ENCODE measurements around the gene SCN1B. TPM values are rescaled to one million over a fixed set of nuclear protein-coding genes. Genes with fewer than 3 reads are reported as not detected.

Gene SCN1B
- total RNA-seq, 4 donors from 2014 or later = 8.3 to 15.7 (median 12.8) TPM

- 73% methylated on average over 8 of the region's 8 CpGs for WGBS
- TF ChIP-seq POLR2A (IDR thresholded peaks at IDR 0.05; ENCODE audit: low read depth) (no peak), EP300 (IDR thresholded peaks at IDR 0.05) (no peak), POLR2AphosphoS5 (IDR thresholded peaks at IDR 0.05) (no peak), CTCF (IDR thresholded peaks at IDR 0.05) (no peak)
- intact Hi-C loops (cut with DNase I) = no loop called here
- H3K4me1 ChIP-seq = peaks cover 0 to 7% (median 0%) of the 10 kb centered on the region in 4 donors
- H3K9me3 ChIP-seq = no peaks in the 10 kb centered on the region
- H3K27me3 ChIP-seq = peaks cover 0 to 22% (median 0%) of the 10 kb centered on the region in 4 donors
- no peak overlapping the region for H3K27ac ChIP-seq (replicated peaks in 1 of 4)
- H3K4me3 ChIP-seq = no peak overlapping the region
- DNase-seq (ENCODE audit: extremely low spot score) = no peak
- H3K36me3 ChIP-seq = no peaks in the 10 kb centered on the region
These were observed 22.4 kb downstream of the SCN1B start for GRCh38 chr19:35052599-35053190.

- WGBS = 91% methylated on average over 8 of the region's 9 CpGs
- H3K36me3 ChIP-seq = no peaks in the 10 kb centered on the region
- no peak overlapping the region for H3K4me3 ChIP-seq
- peaks cover 0 to 22% (median 0%) of the 10 kb centered on the region in 4 donors for H3K27me3 ChIP-seq
- no peak for TF ChIP-seq POLR2AphosphoS5 (IDR thresholded peaks at IDR 0.05)
- no peak for TF ChIP-seq CTCF (IDR thresholded peaks at IDR 0.05)
- no peak for TF ChIP-seq EP300 (IDR thresholded peaks at IDR 0.05)
- no peak for TF ChIP-seq POLR2A (IDR thresholded peaks at IDR 0.05; ENCODE audit: low read depth)
- intact Hi-C loops (cut with DNase I) = no loop called here
- H3K27ac ChIP-seq (replicated peaks in 1 of 4) = no peak overlapping the region
- peaks cover 0 to 5% (median 0%) of the 10 kb centered on the region in 4 donors for H3K4me1 ChIP-seq
- DNase-seq (ENCODE audit: extremely low spot score) = no peak
- no peaks in the 10 kb centered on the region for H3K9me3 ChIP-seq
These were observed 23.5 kb downstream of the SCN1B start for GRCh38 chr19:35053667-35054293.

GRCh38 chr19:35054626-35055025, 24.4 kb downstream of the SCN1B start:
- 93% methylated on average over 9 of the region's 9 CpGs for WGBS
- Histone ChIP-seq H3K36me3 (no peaks in the 10 kb centered on the region), H3K27me3 (peaks cover 0 to 26% (median 0%) of the 10 kb centered on the region in 4 donors), H3K27ac (replicated peaks in 1 of 4) (no peak overlapping the region), H3K4me1 (peaks cover 0 to 3% (median 0%) of the 10 kb centered on the region in 4 donors), H3K9me3 (no peaks in the 10 kb centered on the region), H3K4me3 (no peak overlapping the region)
- no peak for TF ChIP-seq EP300 (IDR thresholded peaks at IDR 0.05)
- no peak for TF ChIP-seq POLR2AphosphoS5 (IDR thresholded peaks at IDR 0.05)
- TF ChIP-seq POLR2A (IDR thresholded peaks at IDR 0.05; ENCODE audit: low read depth) = no peak
- TF ChIP-seq CTCF (IDR thresholded peaks at IDR 0.05) = no peak
- DNase-seq (ENCODE audit: extremely low spot score) = no peak
- intact Hi-C loops (cut with DNase I) = no loop called here

- intact Hi-C loops (cut with DNase I) = no loop called here
- no peak for DNase-seq (ENCODE audit: extremely low spot score)
- Histone ChIP-seq H3K9me3 (no peaks in the 10 kb centered on the region), H3K27ac (replicated peaks in 1 of 4) (no peak overlapping the region), H3K36me3 (no peaks in the 10 kb centered on the region), H3K4me1 (peaks cover 0 to 3% (median 0%) of the 10 kb centered on the region in 4 donors), H3K4me3 (no peak overlapping the region), H3K27me3 (peaks cover 0 to 35% (median 0%) of the 10 kb centered on the region in 4 donors)
- TF ChIP-seq POLR2AphosphoS5 (IDR thresholded peaks at IDR 0.05) (no peak), EP300 (IDR thresholded peaks at IDR 0.05) (no peak), CTCF (IDR thresholded peaks at IDR 0.05) (no peak), POLR2A (IDR thresholded peaks at IDR 0.05; ENCODE audit: low read depth) (no peak)
- 21% methylated on average over 3 of the region's 3 CpGs for WGBS
These were observed 25.5 kb downstream of the SCN1B start for GRCh38 chr19:35055715-35056179.
